ENCODE measurements around the gene EGFR.
"Not testable (repeated sequence)": the region's sequence is repeated elsewhere in the genome, so short reads cannot be mapped to it uniquely, and the experiment has no call there.

Gene EGFR

GRCh38 chr7:55016061-55016745, 2.6 kb upstream of the EGFR start:
- no peak for DNase-seq

- no peak for DNase-seq
Measured at GRCh38 chr7:55016746-55017090, 2.1 kb upstream of the EGFR start.

GRCh38 chr7:55017841-55018240, 976 bp upstream of the EGFR start:
- DNase-seq = no peak

GRCh38 chr7:55019191-55019690, 424 bp downstream of the EGFR start:
- no peak for DNase-seq

- no peak for DNase-seq
Measured at GRCh38 chr7:55019691-55020465, 1.1 kb downstream of the EGFR start.

GRCh38 chr7:55020466-55020871, 1.7 kb downstream of the EGFR start:
- DNase-seq = no peak

GRCh38 chr7:55021053-55021452, 2.2 kb downstream of the EGFR start:
- DNase-seq = no peak

- DNase-seq = no peak
Measured at GRCh38 chr7:55022002-55022985, 3.5 kb downstream of the EGFR start.

GRCh38 chr7:55023841-55024505, 5.2 kb downstream of the EGFR start:
- DNase-seq = no peak

- no peak for DNase-seq
Measured at GRCh38 chr7:55024776-55025175, 6.0 kb downstream of the EGFR start.

GRCh38 chr7:55026086-55026790, 7.4 kb downstream of the EGFR start:
- no peak for DNase-seq

GRCh38 chr7:55026867-55027490, 8.2 kb downstream of the EGFR start:
- no peak for DNase-seq

- DNase-seq = no peak
Measured at GRCh38 chr7:55028011-55028410, 9.2 kb downstream of the EGFR start.

- DNase-seq = no peak
Measured at GRCh38 chr7:55030314-55030713, 11.5 kb downstream of the EGFR start.

- no peak for DNase-seq
Measured at GRCh38 chr7:55031075-55031474, 12.3 kb downstream of the EGFR start.

GRCh38 chr7:55032069-55032699, 13.4 kb downstream of the EGFR start:
- DNase-seq = no peak

GRCh38 chr7:55033236-55033846, 14.5 kb downstream of the EGFR start:
- DNase-seq = no peak

- no peak for DNase-seq
Measured at GRCh38 chr7:55034776-55035175, 16.0 kb downstream of the EGFR start.

GRCh38 chr7:55035410-55035809, 16.6 kb downstream of the EGFR start:
- not testable (repeated sequence) for DNase-seq

- no peak for DNase-seq
Measured at GRCh38 chr7:55036950-55037736, 18.3 kb downstream of the EGFR start.
